HG03108 (cell line): Measurements from ENCODE around the gene SLC35D1.
A peak's percentile ranks its signal among the peaks of the same experiment; 100 is the strongest.

ENCODE experiments used
- ATAC-seq: cut with Tn5 transposase; IDR thresholded peaks from one replicate; pipeline ENCODE4 v1.9.1; 2021; ENCODE audit warnings: moderate library complexity; ENCODE audit not compliant: unreplicated experiment

SLC35D1 gene

DNA sequence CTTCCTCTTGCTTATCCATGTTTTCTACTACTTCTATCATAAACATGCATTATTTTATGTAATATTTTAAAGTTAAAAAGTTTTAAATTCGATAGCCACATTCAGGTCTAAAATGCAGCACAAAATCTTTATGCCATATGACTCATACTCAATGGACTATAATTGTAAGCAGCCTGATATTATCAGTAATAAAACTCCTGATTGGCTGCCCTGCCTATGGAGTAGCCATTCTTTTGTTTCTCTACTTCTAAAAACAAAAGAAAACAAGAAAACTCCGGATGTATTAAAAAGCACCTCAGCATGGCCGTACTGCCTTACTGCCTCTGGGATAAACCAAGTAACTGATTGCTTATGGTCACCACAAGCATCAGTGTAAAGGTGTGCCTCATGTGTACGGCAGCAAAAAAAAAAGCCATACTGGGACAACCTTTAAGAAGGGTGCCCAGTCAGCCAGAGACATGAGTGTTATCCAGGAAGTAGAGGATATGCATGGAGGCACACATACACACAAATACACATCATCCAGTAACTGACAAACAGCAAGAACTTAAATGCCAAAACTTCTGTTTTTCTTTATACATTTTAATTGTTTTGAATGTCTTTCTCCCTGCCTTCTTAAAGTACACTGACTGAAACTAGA lies 9.2 kb downstream of the SLC35D1 start:
- ATAC-seq = no peak

DNA sequence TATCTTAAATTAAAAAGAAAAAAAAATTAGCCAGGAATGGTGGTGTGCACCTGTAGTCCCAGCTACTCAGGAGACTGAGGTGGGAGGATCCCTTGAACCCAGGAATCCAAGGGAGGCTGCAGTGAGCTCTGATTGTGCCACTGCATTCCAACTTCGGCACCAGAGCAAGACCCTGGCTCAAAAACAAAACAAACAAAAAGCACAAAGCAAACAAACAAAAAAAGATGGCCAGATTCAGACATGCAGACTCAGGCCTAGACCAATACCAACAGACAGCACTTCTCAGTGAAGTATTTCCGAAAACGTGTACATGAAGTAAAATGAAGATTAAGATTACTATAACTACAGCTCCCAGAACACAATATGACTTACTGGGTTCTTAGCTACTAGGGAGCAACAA lies 10.6 kb downstream of the SLC35D1 start:
- no peak for ATAC-seq

DNA sequence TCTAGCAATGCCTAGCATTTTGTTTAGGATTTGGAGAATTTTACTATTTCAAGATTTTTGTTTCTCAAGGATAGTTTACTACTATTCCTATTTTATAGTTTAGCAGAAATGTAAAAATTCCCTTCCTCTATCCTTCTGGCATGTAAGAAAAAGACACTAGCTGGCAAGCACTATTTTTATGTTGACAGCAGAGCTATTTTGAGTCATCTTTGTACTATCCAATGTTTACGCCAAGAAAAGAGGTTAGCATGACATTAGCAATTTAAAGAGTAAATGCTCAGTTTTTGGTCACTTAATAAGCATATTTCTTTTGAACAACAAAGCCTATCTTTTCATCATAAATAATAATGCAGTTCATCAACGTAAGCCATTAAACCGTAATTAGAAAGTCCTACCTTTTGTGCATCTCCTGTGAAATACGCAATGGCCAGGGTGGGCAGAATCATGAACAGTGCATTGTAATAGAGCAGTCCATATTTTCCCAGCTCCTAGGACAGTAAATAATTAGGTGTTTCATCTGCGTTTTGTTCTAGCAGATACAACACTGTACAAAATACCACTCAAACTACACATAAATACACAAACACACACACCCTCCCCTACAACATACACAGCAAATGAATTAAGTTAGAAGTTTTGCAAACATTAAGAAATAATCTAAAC lies 12.0 kb downstream of the SLC35D1 start:
- no peak for ATAC-seq

DNA sequence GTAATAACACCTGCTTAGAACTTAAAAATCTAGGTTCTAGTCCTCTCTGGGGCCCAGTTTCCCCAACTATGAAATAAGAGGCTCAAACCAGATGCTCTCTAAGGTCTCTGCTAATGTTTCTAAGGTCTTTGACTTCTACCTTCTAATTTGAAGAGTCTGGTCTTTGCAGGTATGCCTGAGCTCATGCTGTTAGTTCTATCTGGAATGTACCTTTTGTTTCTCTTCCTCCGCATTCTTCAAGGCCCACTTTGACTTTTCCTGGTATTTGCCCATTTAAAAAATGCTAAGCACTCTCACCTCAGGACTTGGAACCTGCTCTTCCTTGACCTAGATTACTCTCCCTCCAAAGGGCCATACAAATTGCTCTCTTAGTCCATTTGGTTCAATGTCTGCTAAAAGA lies 13.5 kb downstream of the SLC35D1 start:
- ATAC-seq = no peak

DNA sequence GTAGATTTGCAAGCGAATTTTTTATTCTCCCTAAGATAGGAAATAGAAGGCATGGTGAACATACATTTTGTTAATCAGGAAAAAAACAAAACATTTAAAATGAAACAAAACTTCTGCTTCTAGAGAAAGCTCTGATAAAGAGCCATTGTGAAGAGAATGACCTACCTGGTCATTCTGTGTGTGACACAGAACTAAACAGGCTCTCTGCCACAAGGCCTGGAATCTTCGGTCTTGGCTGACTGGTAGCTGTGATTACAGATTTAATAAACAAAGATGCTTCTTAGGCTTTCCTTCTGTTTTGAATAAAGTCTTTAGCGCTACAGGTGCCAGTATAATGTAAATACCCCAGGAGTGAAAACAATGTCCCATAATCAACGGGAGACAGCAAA lies 22.1 kb downstream of the SLC35D1 start:
- ATAC-seq = no peak

DNA sequence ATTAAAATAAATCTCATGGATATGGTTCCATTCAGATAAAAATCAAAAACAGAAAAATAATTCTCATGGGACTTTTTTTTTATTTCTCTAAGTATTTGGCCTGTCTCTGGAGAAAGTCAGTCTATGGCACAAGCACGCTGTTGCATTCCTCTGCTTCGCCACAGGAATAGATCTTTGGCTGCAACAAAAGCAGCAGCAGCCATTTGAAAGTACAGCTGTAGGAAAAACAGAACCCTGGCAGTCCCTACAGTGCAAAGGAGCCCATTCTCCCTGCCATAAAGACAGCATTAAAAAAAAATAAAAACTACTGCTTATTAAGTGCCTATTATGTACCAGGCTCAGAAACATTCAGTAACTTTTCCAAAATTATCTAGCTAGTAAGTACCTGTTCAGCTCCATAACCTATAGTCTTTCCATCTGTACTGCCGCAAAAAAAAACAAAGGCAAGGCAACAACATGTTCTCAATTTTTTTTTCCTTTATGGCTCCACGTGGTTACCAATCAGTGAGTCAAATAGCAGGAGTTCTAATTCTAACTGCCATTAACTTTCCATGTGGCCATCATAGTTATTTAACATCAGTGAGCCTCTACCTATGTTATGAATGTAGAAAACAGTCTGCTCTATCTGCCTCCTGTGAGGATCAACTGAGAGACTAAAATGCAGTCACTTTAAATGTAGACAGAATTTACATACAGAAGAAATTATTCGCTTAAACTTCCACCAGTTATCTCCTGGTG lies 22.7 kb downstream of the SLC35D1 start:
- ATAC-seq = no peak

DNA sequence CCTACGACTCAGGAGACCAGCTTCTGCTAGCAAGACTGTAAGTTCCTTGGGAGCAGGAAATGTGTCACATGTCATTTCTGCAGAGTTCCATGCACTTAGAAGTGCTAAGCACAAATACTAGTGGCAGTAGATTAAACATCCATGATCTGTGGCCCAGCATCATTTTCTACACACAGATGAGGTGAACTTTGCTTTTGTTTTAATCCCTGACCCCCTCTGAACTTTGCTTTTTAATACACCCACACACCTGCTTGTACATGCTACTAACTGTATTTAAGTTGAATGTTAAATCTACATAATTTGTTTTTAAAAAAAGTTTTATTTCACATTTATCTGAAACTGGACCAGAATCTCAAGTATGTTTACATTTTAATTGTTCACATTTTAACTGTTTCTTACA lies 24.5 kb downstream of the SLC35D1 start:
- no peak for ATAC-seq

DNA sequence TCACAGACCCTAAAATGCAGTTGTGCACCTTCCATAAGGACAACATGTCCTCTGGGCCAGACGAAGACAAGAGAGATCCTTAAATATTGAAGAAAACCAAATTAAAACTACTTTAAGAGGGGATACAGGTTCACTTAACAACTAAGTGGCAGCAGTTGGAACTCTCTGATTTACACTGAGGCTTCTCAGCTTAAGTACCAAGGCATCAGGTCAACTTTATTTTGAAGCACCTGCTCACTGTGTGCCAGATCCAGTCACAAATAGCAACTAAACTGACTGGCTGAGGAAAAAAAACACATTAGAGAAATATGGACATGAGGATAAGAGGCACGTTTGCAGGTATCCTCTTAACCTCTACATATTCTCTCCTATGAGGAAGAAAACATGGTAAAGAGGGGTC lies 33.2 kb downstream of the SLC35D1 start:
- ATAC-seq = no peak

DNA sequence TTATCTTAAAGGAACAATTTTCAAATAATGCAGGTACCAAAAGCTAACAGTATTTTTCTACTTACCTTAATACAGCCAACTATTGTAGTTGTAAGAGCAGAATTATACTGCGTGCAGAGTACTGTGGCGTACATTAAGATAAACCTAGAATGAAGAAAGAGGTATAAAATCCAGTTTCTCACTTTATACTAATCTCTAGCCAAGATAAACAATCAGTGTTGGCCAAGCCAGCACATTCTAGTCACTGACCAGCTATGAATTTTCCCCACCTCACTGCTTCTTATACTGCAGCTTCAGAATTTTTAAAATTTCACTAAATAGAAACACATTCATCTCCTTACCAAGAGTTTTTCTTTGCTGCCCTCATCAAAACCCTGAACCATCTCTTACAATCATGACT lies 33.6 kb downstream of the SLC35D1 start:
- ATAC-seq = no peak

DNA sequence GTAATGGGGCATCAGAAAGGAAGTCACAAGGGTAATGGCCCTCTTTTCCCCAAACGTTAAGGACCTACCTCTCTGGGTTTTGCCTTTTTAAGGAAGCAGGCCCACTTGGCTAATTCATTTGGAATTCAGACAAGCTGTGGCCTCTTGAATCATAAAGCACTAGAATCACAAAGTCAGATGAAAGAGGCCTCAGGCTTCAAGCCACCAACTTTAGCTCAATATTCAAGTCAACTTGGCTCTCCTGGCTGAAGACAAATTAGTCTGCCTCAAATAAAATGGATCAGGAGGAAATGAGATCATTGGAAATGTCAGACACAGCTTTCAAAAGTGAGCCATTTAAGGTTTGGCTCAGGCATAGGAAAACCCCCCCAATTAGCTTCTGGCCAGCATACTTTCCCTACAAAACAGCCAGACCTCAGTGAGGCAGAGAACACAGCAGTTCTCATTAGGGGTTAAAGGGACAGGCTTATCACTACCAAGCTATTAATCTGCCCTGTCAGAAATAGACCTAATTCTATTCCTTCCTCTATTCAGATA lies 34.3 kb downstream of the SLC35D1 start:
- ATAC-seq = no peak

DNA sequence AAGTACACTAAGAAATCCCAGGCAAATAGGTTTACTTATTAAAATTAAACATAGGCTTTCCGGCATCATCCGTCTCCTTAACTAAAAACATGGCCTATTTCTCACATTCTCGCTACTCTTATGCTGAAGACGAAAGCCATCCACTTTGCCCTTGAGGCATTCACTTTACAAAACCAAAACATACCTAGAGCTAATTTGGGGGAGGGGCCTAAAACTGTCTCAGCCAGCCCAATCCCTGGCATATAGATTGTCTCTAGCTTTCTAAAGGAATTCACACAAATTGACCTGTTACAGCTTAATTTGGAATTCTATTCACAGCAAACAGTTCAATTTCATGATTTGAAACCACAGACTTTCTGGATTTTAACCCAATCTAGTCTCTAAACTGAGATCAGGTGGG lies 34.8 kb downstream of the SLC35D1 start:
- ATAC-seq = no peak

DNA sequence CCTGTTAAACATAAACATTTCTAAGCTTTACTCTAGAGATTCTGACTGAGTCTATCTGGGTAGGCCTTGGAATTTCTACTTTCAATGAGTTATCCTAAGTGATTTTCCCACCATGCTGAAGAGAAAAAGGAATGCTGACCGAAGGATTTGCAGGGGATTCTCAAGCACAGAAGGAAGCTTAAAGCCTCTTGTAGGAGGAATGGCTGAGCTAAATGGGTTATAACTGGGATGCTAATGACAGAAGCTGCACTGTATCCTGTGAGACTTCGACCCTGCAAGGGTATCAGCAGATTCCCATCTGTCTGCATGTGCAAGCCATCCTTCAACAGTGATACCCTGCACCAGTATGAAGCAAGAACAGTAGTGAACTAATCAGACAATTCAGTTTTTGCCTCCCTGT lies 35.4 kb downstream of the SLC35D1 start:
- no peak for ATAC-seq

DNA sequence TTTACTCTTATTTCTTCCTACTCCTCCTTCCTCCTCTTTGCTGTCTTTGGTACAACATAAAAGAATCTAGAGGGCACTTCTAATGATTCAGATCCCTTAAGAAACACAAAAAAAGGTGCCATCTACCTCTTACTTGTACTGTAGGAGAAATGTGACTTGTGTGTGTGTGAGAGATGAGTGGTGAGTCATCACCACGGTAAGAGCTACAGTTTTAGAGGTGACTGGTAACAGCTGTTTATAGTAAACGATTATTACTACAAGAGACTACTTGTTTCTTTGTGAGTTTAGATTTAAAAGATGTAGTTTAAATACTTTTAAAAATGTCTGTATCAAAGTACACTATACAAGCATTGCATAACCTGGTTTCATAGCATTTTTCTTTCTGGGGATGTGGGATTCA lies 40.4 kb downstream of the SLC35D1 start:
- ATAC-seq = no peak

DNA sequence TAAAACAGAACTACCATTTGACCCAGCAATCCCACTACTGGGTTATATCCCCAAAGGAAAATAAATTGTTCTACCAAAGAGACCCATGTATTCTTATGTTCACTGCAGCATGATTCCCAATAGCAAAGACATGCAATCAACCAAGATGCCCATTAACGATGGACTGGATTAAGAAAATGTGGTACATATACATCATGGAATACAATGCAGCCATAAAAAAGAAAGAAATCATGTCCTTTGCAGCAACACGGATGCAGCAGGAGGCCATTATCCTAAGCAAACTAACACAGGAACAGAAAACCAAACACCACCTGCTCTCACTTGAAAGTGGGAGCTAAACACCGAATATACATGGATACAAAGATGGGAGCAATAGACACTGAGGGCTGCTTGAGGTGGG lies 44.2 kb downstream of the SLC35D1 start:
- no peak for ATAC-seq

DNA sequence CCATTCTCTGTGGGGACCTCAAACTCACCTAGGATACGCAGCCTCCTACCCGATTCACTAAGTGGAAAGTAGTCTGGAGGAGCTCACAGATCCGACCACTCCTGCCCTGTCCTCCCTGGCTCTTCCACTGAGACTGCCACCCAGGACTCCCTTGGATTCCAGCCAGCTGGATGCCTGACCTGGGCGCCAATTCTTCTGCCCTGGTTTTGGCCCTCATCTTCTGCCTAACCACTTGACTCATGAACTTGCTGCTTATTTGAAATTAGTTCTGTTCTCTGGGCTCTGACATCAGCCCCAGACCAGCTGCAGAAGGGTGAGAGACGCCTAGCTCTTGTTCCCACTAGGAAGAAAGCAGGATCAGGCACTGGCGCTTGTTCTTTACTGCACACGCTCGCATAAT lies 48.9 kb downstream of the SLC35D1 start:
- ATAC-seq = no peak

DNA sequence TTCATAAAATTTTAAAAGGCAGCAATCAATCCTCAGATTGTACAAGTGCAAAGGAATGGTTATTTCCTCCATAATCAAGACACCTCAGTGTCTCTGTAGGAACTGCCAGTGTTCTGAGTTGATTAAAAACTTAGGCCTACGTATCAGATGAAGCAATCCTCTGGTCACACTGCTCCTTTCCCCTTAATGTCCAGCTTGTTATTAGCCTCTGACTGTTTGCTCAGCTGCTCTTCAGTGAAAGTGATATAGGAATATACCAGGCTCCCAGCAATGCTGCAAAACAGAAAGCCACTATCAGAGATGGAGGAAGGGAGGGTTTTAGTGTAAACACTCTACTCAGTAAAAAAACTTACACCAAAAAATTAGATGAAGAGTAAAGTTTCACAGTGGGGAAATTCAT lies 49.8 kb downstream of the SLC35D1 start:
- ATAC-seq = no peak

DNA sequence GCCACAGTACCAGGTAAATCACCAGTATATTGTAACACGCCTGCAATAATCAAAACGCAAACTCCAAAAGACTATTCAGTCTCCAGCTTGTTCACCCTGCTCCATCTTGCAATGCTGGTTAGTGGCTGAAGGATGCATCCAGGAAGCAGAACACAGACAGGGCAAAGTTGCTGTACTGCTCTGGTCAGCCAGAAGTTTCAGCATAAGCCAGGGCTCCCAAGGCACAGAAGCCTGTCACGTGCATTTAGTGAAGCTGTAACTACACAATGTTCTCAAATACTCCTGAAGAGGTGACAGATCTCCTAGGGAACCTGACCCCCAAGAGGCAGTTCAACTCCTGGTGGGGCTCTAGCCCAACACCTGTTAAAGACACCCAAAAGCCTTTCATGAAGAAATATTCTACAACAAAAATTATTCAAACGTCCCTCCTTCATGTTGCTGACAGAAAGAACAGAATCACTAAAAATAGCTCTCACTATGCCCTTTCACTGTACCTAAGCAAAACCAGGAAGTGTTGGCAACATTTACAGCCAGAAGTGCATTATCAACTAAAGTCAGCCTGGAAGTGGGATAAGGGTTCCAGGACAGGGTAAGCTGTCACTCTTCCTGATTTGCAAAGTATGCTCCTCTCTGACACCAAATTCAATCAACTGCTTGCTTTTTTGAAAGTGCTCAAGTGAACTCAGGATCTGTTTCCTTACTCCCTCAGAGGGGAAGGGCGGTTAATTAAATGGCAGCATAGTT lies 52.1 kb downstream of the SLC35D1 start:
- ATAC-seq = no peak

DNA sequence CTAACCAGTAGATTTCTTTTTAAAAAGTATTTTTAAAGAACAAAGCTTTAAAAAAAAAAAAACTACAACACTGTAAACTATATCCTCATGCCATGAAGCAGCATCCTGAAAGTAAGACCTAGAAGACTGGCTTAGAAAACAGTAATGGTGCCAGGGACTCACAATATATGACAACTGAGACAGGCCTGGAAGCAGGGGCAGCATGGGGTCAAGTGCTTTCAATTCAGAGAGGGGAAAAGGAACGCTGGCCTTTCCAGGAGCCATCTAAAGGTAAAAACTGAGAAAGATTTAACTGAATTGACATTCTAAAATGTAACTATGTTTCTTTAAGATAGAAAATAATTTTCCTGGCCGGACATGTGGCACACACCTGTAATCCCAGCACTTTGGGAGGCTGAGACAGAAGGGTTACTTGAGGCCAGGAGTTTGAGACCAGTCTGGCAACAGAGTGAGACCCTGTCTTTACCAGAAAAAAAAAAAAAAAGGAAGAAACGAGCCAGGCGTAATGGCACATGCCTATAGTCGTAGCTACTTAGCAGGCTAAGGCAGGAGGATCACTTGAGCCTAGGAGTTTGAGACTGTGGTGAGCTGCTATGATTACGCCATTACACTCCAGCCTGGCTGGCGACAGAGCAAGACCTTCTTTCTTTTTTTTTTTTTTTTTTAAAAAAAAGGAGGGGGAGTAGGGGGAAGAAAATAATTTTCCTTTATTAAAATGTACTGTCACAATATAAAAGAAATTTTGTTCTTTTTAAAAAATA lies 54.1 kb downstream of the SLC35D1 start:
- ATAC-seq = no peak

DNA sequence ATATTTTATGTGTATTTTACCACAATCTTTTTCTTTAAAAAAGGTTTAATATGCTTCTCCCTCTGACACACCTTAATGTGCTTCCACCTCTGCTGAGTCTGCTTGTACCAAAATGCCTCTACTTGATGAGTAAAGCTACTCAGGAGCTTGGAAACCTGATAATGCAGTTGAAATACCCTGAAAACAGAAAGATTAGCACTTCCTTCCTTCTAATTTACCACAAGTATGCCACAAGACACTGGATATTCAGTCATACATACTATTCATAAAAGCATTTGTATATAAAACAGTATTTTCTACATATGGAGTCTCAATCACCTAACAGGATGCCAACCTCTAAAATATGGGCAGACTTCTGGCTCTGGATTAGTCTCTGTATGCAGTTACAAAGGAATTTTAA lies 55.0 kb downstream of the SLC35D1 start:
- no peak for ATAC-seq

DNA sequence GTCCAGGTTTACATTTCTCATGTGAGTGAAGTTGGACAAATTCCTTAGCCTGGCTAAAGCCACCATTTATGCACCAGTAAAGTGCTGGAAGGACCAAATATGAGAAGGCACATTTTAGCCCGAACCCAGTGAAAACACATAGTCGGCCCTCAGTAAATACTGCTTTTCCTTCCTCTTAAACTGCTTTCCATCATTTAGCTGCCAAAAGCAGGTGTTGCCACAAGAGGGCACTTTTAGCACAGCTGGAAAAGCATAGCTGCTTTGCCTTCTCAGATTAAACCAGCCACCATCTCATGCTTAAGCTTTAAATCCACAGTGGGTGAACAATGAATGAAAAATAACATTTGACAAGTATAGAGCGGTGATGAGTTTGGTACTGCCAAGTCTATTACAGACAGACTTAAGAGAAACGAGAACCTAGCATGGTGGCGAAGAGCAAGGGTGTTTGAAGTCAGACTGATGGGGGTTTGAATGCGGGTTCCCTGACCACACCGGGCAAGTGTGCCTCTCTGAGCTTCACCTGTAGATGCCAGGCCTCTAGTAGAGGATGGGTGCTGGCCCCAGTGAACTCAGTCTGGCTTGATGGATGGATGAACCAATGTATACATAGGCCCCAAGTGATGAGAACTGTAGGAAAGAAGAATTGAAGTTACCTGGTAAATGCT lies 57.8 kb downstream of the SLC35D1 start:
- peak; percentile 76 for ATAC-seq
